Measurements from ENCODE around the gene SUCLG2.

Gene SUCLG2

DNA sequence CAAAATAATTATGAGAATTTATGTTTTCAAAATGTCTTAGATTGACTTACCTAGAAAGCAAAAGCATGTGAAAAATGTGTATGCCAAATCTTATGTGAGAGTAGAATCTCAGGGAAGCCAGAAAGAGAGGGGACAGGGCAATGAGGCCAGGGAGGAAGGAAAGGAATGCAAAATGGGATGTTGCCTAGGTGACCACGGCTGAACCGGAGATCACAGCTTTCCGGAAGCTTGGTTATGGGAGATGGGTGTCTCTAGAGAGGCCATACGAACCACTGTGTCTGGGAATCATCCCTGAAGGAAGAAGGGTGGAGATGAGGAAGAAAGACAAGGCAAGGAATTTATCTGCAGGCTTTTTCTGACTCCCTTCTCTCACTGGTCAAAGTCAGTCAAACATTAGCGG is 76.0 kb downstream of the SUCLG2 start:
- no peaks in the 10 kb centered on the region for H4K20me1 ChIP-seq
- no peaks in the 10 kb centered on the region for H3K27me3 ChIP-seq
- TF ChIP-seq Cebpa-rat (IDR thresholded peaks at IDR 0.05), result no peak
- H3K4me3 ChIP-seq, result no peak overlapping the region
- H3K4me1 ChIP-seq, result no peaks in the 10 kb centered on the region
- no peaks in the 10 kb centered on the region for H3K36me3 ChIP-seq
- H3K9me3 ChIP-seq, result no peaks in the 10 kb centered on the region
- no peak overlapping the region for H3K9ac ChIP-seq
- H3K4me2 ChIP-seq, result no peak overlapping the region
- H3K27ac ChIP-seq, result no peak overlapping the region

DNA sequence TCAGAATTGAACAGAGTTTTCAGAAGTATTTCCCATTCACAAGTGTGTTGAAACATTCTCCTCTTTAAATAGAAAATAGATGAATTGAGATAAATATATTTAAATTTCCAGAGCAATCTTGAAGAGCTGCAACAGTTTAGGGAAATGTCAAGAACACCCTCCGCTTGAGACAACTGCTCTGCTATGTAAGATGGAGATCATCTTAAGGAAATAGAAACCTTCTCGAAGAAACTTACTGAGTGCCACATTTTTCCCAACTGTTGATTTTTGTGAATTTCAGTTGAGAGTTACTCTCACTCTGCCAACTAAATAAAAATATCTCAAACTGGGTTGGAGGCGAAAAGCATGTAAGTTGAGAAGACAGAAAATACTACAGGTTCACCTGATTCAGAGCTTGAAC is 78.0 kb downstream of the SUCLG2 start:
- no peak for TF ChIP-seq Cebpa-rat (IDR thresholded peaks at IDR 0.05)
- Histone ChIP-seq H3K4me2 (no peak overlapping the region), H3K27ac (no peak overlapping the region), H3K9me3 (no peaks in the 10 kb centered on the region), H4K20me1 (no peaks in the 10 kb centered on the region), H3K4me1 (no peaks in the 10 kb centered on the region), H3K36me3 (no peaks in the 10 kb centered on the region), H3K9ac (no peak overlapping the region), H3K27me3 (no peaks in the 10 kb centered on the region), H3K4me3 (no peak overlapping the region)

DNA sequence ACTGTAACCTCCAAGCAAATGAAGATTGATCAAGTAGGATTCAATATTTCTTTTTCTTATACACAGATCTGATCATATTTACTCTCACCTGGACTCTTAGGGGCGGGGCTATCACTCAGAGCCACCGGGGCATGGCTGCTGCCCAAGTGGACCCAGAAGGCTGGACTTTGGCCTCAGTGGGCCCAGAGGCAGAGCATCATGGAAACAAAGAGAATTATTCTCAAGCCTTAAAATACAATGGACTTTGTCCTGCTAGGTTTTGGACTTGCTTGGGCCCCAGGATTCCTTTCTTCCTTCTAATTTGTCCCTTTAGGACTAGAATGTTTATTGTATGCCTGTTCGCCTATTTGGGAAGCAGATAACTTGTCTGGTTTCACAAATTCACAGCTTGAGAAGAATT is 85.1 kb downstream of the SUCLG2 start:
- Histone ChIP-seq H3K4me1 (no peaks in the 10 kb centered on the region), H3K9me3 (peaks cover 10% of the 10 kb centered on the region), H4K20me1 (no peaks in the 10 kb centered on the region), H3K27me3 (no peaks in the 10 kb centered on the region), H3K36me3 (no peaks in the 10 kb centered on the region), H3K4me3 (no peak overlapping the region), H3K4me2 (no peak overlapping the region), H3K9ac (no peak overlapping the region), H3K27ac (no peak overlapping the region)
- TF ChIP-seq Cebpa-rat (IDR thresholded peaks at IDR 0.05), result no peak

DNA sequence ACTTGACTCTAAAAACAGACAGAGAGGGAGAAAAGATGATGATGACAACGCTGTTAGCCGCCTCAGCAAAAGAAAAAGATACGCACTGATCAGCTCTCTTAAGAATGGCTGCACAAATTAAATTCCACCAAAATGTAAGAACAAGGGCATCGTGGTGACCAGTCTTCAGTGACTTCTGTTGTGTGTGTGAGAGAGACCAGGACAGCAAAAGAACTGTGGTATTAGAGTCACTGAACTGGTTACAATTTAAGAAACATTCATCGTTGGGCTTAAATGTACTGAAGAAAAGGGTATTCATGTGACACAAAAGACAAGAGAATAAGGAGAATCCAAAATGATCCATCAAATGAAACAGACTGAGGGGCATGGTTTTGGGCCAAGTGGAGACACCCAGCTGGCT is 86.5 kb downstream of the SUCLG2 start:
- Histone ChIP-seq H4K20me1 (no peaks in the 10 kb centered on the region), H3K4me3 (no peak overlapping the region), H3K4me2 (no peak overlapping the region), H3K9ac (no peak overlapping the region), H3K36me3 (no peaks in the 10 kb centered on the region), H3K4me1 (no peaks in the 10 kb centered on the region), H3K9me3 (peaks cover 10% of the 10 kb centered on the region), H3K27ac (no peak overlapping the region), H3K27me3 (no peaks in the 10 kb centered on the region)
- TF ChIP-seq Cebpa-rat (IDR thresholded peaks at IDR 0.05), result no peak

DNA sequence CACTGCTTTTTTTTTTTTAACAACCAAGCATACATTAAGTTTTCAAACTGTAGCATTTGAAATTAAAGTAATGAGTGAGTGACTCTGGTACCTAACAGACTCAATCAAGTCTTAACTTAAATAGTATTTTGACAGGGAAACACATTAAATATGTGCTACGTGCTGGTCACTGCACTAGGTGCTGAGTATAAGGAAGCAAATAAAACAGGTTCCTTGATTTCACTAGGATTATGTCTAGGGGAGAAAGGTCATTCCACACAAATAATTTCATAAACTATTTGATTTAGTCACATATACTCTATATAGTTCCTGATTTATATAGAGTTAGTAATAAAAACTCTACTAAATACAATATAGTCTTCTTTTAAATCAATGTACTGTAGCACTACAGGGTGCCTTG is 89.4 kb downstream of the SUCLG2 start:
- Histone ChIP-seq H3K4me1 (no peaks in the 10 kb centered on the region), H4K20me1 (no peaks in the 10 kb centered on the region), H3K27ac (no peak overlapping the region), H3K9ac (no peak overlapping the region), H3K9me3 (no peaks in the 10 kb centered on the region), H3K4me2 (no peak overlapping the region), H3K4me3 (no peak overlapping the region), H3K36me3 (no peaks in the 10 kb centered on the region), H3K27me3 (no peaks in the 10 kb centered on the region)
- no peak for TF ChIP-seq Cebpa-rat (IDR thresholded peaks at IDR 0.05)

DNA sequence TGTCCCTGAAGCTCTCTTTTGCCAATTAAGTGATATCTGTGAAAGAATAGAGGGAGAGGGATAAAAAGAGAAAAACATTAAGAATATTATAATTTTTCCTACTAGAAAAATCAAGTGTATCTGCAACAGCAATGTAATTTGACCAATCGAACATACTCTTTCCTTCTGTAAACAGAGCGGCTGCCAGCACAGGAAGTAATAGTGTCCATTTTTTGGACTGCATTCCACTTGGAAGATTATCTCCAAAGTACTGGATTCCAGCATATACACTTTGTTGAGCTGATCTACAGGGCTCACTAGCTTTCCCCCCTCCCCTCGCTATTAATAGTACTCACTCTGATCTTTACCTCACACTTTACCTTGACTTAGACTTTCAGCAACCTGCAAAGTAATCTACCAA is 90.4 kb downstream of the SUCLG2 start:
- Histone ChIP-seq H3K27me3 (no peaks in the 10 kb centered on the region), H3K4me1 (no peaks in the 10 kb centered on the region), H3K9ac (no peak overlapping the region), H3K36me3 (no peaks in the 10 kb centered on the region), H3K27ac (no peak overlapping the region), H3K9me3 (no peaks in the 10 kb centered on the region), H3K4me3 (no peak overlapping the region), H4K20me1 (no peaks in the 10 kb centered on the region), H3K4me2 (no peak overlapping the region)
- TF ChIP-seq Cebpa-rat (IDR thresholded peaks at IDR 0.05), result no peak

DNA sequence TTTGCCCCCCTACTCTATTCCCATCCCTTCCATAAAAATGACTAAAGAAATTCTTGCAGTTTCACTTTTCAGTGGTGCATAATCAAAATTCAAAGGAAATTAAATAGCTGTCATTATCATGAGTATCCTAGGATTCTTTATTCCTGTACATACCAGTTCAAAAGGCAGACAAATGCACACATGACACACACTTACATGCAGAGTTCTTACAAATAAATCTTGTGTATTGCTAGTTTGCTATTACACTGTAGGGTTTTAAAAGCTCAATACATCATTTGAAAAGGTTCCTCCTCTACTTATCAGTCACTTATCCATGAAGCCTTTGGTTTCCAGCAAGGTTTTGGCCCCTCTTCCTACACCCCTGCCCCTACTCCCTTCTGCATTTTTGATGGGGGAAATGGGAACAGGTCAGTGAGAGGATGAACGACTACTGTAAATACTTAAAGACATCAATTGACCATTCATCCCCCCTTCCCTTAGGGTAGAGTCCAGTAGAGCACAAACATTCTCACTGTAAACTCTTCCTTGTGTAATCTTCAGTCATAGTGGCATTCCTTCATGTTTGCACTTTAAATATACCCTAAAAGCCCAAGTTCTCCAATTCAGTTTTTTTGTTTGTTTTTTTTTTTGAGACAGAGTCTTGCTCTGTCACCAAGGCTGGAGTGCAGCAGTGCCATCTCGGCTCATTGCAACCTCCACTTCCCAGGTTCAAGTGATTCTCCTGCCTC is 92.6 kb downstream of the SUCLG2 start:
- Histone ChIP-seq H3K27me3 (no peaks in the 10 kb centered on the region), H3K9me3 (no peaks in the 10 kb centered on the region), H3K4me3 (no peak overlapping the region), H3K4me1 (no peaks in the 10 kb centered on the region), H3K4me2 (no peak overlapping the region), H3K9ac (no peak overlapping the region), H4K20me1 (no peaks in the 10 kb centered on the region), H3K27ac (no peak overlapping the region), H3K36me3 (no peaks in the 10 kb centered on the region)
- TF ChIP-seq Cebpa-rat (IDR thresholded peaks at IDR 0.05), result no peak

DNA sequence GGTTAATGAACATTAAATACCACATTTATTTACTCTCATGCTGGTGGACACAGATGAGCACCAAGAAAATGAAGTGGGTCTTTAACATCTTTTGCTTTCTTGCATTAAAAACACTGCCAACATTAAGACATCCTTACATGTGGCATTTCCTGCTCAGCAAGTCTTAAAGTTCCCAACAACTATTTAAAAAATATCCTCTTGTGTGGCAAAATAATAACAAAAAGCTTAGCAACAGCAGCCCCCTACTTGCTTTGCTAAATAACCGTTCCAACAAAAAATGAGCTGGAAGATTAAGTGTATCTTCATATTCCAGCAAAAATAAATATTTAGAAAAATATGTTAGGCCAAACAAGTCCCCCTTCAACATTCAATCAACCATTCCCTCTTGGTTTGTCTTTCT is 93.1 kb downstream of the SUCLG2 start:
- H3K4me1 ChIP-seq, result no peaks in the 10 kb centered on the region
- no peak overlapping the region for H3K4me3 ChIP-seq
- H3K4me2 ChIP-seq, result no peak overlapping the region
- TF ChIP-seq Cebpa-rat (IDR thresholded peaks at IDR 0.05), result no peak
- H3K36me3 ChIP-seq, result no peaks in the 10 kb centered on the region
- H3K27me3 ChIP-seq, result no peaks in the 10 kb centered on the region
- no peaks in the 10 kb centered on the region for H3K9me3 ChIP-seq
- H4K20me1 ChIP-seq, result no peaks in the 10 kb centered on the region
- H3K27ac ChIP-seq, result no peak overlapping the region
- no peak overlapping the region for H3K9ac ChIP-seq

DNA sequence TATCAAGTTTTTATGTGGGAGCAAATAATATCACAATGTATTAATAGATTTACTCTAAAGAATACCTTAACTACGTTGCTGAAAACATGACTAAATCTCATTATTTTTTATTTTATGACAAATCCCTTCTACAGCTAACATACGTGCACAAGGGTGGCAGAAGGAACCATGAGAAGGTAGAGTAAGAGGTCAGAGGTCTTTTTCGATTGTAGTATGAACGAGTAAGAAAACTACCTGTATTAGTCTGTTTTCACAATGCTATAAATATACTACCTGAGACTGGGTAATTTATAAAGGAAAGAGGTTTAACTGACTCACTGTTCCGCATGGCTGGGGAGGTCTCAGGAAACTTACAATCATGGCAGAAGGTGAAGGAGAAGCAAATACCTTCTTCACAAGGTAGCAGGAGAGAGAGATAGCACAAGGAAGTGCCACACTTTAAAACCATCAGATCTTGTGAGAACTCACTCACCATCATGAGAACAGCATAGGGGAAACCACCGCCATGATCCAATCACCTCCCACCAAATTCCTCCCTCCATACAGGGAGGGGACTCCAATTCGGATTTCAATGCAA is 95.3 kb downstream of the SUCLG2 start:
- TF ChIP-seq Cebpa-rat (IDR thresholded peaks at IDR 0.05), result no peak
- Histone ChIP-seq H3K9me3 (no peaks in the 10 kb centered on the region), H3K36me3 (no peaks in the 10 kb centered on the region), H4K20me1 (no peaks in the 10 kb centered on the region), H3K9ac (no peak overlapping the region), H3K4me2 (no peak overlapping the region), H3K4me1 (no peaks in the 10 kb centered on the region), H3K27ac (no peak overlapping the region), H3K4me3 (no peak overlapping the region), H3K27me3 (no peaks in the 10 kb centered on the region)

DNA sequence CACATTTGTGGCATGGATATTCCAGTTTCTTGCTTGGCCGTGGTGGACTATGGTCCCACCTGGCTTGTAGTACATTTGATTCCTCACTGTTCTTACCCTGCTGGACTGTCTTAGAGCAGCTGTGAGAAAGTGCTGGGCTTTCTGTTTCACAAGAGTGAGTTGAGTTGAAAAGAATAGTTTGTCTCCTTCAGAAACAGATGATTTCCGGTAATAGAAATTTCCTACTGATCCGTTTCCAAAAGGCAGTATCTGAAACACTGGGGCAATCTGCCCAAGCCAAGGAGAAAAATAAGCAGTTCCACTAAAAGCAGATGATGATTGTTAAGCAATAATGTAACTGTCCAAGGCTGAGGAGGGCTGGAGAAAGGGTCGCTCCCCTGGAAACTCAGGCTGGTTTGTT is 96.0 kb downstream of the SUCLG2 start:
- H3K9ac ChIP-seq, result no peak overlapping the region
- no peaks in the 10 kb centered on the region for H3K4me1 ChIP-seq
- H3K27me3 ChIP-seq, result no peaks in the 10 kb centered on the region
- no peak for TF ChIP-seq Cebpa-rat (IDR thresholded peaks at IDR 0.05)
- H3K9me3 ChIP-seq, result no peaks in the 10 kb centered on the region
- H4K20me1 ChIP-seq, result no peaks in the 10 kb centered on the region
- H3K4me3 ChIP-seq, result no peak overlapping the region
- H3K4me2 ChIP-seq, result no peak overlapping the region
- no peaks in the 10 kb centered on the region for H3K36me3 ChIP-seq
- no peak overlapping the region for H3K27ac ChIP-seq
